ENCODE measurements around the gene CSPG4. TPM values are rescaled to one million over a fixed set of nuclear protein-coding genes. Genes with fewer than 3 reads are reported as not detected.

Gene CSPG4
- total RNA-seq, 2 experiments from 2014 or later: 0.07 TPM; not detected in 1

Other genes starting within 250 kb of the CSPG4 start
- gene PTPN9, start 133.5 kb downstream of the CSPG4 start, total RNA-seq: 10 to 100 TPM; 34.0 to 41.9 TPM
- gene SNUPN, start 87.1 kb downstream of the CSPG4 start, total RNA-seq: 10 to 100 TPM; 25.8 to 27.3 TPM
- 100 to 1,000 TPM in 1 of 2 experiments, 10 to 100 TPM in 1; 84.0 to 109 TPM for gene IMP3, start 72.6 kb downstream of the CSPG4 start, total RNA-seq
- gene SNX33, start 64.9 kb downstream of the CSPG4 start, total RNA-seq: 1 to 10 TPM; 1.4 to 3.5 TPM
- gene UBE2Q2, start 130.6 kb upstream of the CSPG4 start, total RNA-seq: 10 to 100 TPM; 25.5 to 36.3 TPM
- gene FBXO22, start 191.0 kb upstream of the CSPG4 start, total RNA-seq: 10 to 100 TPM; 43.2 to 46.8 TPM